RWPE1 (cell line): Measurements from ENCODE around the gene GLT6D1.

Experiments used
- CTCF ChIA-PET: fragments of 350-600 bp; sonication (Branson Sonifier 250); formaldehyde crosslinking; extraction: SDS; loops from one replicate; lab custom pipeline; 2021; lab: Yijun Ruan, JAX
- POLR2A ChIA-PET: fragments of 400-600 bp; formaldehyde crosslinking; extraction: SDS; loops from one replicate; lab custom pipeline; 2020; ENCODE audit warnings: antibody characterized with exemption; ENCODE audit not compliant: low non-redundant PET; lab: Yijun Ruan, JAX
- DNase-seq: peaks from one replicate; pipeline ENCODE4 v3.0.0; 2012; ENCODE audit warnings: low spot score
- H3K27ac ChIP-seq: fragments of 450-650 bp; 2 replicates; pipeline ENCODE4 v1.5.1; 2017
- TF ChIP-seq, protein P1 (sequence below): fragments of 450-650 bp; conservative IDR thresholded peaks from 2 replicates; pipeline ENCODE4 v1.5.1; 2017; ENCODE audit warnings: low read depth, mild to moderate bottlenecking

GLT6D1 gene

DNA sequence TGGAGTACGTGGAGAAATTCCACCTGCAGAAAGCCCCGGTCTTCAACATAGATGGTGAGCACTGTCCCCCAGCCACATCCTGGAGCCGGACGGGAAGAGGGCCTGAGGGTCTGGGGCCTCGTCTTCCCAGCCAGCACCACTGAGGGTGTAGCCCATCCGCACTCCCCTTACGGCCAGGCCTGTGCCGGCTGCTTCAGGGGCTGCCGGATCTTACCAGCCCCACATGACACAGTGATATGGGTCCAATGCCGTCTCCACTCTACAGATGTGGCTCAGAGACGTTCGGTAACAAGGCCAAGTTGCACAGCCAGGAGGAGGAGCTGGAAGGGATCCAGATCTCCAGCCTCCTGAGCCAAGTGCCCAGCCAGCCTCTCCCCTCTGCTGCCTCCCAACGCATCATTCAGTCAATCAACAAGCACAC lies 21.3 kb downstream of the GLT6D1 start:
- TF ChIP-seq, protein P1, sequence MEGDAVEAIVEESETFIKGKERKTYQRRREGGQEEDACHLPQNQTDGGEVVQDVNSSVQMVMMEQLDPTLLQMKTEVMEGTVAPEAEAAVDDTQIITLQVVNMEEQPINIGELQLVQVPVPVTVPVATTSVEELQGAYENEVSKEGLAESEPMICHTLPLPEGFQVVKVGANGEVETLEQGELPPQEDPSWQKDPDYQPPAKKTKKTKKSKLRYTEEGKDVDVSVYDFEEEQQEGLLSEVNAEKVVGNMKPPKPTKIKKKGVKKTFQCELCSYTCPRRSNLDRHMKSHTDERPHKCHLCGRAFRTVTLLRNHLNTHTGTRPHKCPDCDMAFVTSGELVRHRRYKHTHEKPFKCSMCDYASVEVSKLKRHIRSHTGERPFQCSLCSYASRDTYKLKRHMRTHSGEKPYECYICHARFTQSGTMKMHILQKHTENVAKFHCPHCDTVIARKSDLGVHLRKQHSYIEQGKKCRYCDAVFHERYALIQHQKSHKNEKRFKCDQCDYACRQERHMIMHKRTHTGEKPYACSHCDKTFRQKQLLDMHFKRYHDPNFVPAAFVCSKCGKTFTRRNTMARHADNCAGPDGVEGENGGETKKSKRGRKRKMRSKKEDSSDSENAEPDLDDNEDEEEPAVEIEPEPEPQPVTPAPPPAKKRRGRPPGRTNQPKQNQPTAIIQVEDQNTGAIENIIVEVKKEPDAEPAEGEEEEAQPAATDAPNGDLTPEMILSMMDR: no peak
- no peak for DNase-seq
- ChIA-PET CTCF (no interaction called here), POLR2A (no interaction called here)
- H3K27ac ChIP-seq: no peak overlapping the region

DNA sequence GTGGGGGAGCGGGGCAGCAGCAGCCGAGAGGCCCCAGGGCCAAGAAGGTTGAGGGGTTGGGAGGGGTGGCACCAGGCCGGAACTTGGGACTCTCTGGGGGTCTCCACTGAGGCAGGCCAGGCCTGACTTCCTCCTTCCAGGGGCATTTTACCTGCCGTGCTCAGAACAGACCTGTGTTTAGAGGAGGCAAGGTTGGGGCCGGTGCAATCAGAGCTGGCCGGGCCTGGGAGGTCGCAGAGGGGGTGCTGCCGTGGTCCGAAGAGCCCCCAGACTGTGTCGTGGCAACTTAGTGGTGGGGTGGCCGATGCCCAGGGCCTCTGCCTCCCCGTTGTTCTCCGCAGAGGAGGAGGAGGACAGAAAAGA lies 21.8 kb downstream of the GLT6D1 start:
- CTCF ChIA-PET: no interaction called here
- DNase-seq: no peak
- no peak overlapping the region for H3K27ac ChIP-seq
- POLR2A ChIA-PET: no interaction called here
- TF ChIP-seq, protein P1: no peak

DNA sequence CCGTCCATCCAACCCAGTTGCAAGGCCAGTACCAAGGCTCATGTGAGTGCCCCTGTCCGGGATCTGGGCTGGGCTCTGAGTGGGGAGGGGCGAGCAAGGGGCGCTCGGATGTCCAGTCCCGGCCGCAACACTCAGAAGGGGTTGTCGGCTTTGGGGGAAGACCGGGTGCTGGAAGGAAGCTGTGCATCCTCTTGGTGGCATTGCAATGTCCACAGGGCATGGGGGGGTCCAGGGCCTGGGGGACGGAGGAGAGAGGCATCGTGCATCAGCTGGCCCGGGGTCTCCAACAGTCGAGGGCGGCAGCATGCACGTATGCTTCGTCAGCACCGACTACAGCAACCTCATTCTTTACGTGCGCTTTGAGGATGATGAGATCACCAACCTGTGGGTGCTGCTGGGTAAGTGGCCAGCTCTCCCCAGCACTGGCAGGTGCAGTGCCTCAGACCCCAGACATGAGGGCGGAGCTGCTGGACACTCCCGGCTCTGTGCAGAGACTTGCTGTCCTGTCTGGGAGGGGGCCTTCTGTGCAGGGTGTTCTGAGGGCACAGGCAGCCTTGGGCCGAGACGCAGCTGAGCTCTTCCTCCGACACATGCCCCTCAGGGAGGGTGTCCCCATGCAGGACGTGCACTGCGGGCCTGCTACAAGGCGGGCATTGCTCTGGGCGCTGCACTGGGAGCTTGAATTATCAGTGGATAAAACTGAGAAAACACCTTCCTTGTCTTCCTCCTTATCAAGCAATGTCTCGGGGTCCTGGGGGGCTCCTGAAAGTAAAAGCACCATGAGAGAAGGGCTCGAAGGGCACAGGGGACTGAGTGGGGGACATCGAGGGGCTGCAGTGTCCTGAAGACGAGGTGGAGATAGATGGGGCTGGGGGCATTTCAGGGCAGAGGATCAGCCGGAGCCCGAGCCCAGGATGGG lies 22.5 kb downstream of the GLT6D1 start:
- ChIA-PET POLR2A (no interaction called here), CTCF (interaction anchor here (0.6 to 1.2 kb wide), 3 partner anchors 12 to 20 kb away, joined by 3 to 5 read pairs (median 5); no protein-coding TSS in a partner anchor)
- no peak overlapping the region for H3K27ac ChIP-seq
- TF ChIP-seq, protein P1: no peak
- DNase-seq: no peak

DNA sequence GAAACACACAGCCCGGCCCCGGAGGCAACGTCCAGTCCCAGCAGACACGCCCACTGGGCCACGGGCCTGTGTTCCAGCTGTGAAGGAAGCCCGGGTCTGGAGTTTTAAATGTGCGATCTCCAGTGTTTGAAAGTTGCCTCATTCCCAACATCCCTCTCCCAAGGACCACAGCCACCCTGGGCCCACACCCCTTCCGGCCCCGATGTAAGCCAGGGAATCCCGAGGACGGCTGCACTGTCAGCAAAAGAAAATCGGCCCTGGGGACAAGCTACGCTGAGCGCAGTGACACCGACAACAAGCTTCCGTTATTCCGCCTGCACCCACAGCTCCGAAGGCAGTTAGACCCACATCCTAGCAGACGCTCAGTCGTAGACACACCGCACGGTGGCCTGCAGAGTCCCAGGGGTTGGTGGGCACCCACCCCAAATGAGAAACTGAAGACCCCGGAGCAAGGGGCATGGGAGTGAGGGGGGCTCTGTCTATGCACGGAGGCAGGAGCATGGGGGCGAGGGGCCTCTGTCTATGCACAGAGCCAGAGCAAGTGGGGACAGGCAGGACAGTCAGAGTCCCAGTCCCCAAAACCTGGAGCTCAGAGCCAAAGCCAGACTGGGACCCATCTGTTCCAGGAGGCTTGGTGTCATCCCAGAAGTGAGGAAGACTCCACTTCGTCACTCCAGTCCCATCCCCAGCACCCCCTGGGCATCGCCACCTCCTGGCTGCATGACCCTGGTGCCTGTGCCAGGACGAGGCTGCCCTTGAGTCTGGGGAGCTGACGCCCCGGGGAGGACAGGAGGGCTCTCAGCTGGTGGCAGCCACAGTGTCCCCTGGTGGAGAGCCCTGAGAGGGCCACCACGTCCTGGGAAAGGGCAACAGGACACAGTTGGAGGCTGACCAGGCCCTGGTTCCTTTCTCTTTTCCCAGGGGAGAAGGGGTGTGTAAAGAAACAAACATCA lies 23.4 kb downstream of the GLT6D1 start:
- ChIA-PET CTCF (interaction anchor here (0.6 to 1.2 kb wide), 5 partner anchors 11 to 145 kb away, joined by 3 to 5 read pairs (median 3); no protein-coding TSS in a partner anchor), POLR2A (no interaction called here)
- H3K27ac ChIP-seq: no peak overlapping the region
- no peak for DNase-seq
- TF ChIP-seq, protein P1: no peak

DNA sequence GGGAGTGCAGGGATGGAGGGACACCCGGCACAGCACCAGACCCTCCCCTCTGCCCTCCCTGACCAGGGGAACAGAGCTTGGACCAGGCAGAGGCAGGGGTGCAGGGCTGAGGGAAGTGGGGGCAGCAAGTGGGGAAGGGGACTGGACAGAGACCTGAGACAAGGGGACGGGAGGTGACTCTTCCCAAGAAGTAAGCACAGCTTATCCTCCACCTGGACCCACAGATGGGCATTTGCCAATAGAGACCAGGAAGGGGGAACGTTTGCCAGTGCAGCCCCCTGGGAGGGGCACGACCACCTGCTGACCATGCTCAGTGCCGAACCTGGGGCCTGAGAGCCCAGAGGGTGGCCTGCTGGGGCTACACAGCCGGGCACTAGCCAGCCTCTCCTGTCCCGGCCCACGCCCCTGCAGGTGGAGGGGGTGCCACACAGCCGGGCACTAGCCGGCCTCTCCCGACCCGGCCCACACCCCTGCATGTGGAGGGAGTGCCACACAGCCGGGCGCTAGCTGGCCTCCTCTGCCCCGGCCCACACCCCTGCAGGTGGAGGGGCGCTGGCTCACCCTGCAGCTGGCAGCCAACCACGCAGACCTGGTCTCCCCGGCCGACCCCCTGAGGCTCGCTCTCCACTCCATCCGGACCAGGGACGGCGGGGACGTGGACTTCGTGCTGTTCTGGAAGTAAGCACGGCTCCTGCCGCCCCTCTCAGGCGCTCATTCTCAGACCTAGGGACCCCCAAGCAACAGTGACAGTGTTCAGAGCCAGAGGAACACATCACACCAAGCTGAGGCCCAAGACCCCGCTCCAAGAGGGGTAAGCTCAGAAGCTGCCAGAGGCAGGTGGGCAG lies 24.3 kb downstream of the GLT6D1 start:
- POLR2A ChIA-PET: no interaction called here
- no peak for DNase-seq
- TF ChIP-seq, protein P1: no peak
- CTCF ChIA-PET: interaction anchor here (0.6 to 1.2 kb wide), 3 partner anchors 15 to 582 kb away, joined by 4 to 5 read pairs (median 4); no protein-coding TSS in a partner anchor
- no peak overlapping the region for H3K27ac ChIP-seq
